ENCODE results near the gene IKBKE.

Gene IKBKE

GRCh38 chr1:206538901-206539640 is 68.8 kb downstream of the IKBKE start:
- DNase-seq (ENCODE audit: low read depth, low spot score) = no peak
- ChIA-PET POLR2A (no interaction called here), CTCF (interaction anchor here (1.2 to 1.4 kb wide), 2 partner anchors 44 to 125 kb away, joined by 3 to 4 read pairs; no protein-coding TSS in a partner anchor)
- no peak overlapping the region for H3K4me3 ChIP-seq (ENCODE audit: low read depth, low read length)
- TF ChIP-seq, protein P1, sequence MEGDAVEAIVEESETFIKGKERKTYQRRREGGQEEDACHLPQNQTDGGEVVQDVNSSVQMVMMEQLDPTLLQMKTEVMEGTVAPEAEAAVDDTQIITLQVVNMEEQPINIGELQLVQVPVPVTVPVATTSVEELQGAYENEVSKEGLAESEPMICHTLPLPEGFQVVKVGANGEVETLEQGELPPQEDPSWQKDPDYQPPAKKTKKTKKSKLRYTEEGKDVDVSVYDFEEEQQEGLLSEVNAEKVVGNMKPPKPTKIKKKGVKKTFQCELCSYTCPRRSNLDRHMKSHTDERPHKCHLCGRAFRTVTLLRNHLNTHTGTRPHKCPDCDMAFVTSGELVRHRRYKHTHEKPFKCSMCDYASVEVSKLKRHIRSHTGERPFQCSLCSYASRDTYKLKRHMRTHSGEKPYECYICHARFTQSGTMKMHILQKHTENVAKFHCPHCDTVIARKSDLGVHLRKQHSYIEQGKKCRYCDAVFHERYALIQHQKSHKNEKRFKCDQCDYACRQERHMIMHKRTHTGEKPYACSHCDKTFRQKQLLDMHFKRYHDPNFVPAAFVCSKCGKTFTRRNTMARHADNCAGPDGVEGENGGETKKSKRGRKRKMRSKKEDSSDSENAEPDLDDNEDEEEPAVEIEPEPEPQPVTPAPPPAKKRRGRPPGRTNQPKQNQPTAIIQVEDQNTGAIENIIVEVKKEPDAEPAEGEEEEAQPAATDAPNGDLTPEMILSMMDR (IDR thresholded peaks at IDR 0.05; ENCODE audit: insufficient read depth, low read length, missing control alignments) = no peak

GRCh38 chr1:206540044-206540780 is 69.9 kb downstream of the IKBKE start:
- POLR2A ChIA-PET = no interaction called here
- TF ChIP-seq, protein P1 (IDR thresholded peaks at IDR 0.05; ENCODE audit: insufficient read depth, low read length, missing control alignments) = no peak
- DNase-seq (ENCODE audit: low read depth, low spot score) = no peak
- CTCF ChIA-PET = interaction anchor here (0.6 to 9.4 kb wide), 9 partner anchors 11 to 165 kb away, joined by 3 to 215 read pairs (median 4); no protein-coding TSS in a partner anchor
- no peak overlapping the region for H3K4me3 ChIP-seq (ENCODE audit: low read depth, low read length)

- no peak for DNase-seq (ENCODE audit: low read depth, low spot score)
- CTCF ChIA-PET = interaction anchor here (0.9 to 9.4 kb wide), 10 partner anchors 9 to 122 kb away, joined by 3 to 215 read pairs (median 4); no protein-coding TSS in a partner anchor
- POLR2A ChIA-PET = no interaction called here
- H3K4me3 ChIP-seq (ENCODE audit: low read depth, low read length) = no peak overlapping the region
- TF ChIP-seq, protein P1 (IDR thresholded peaks at IDR 0.05; ENCODE audit: insufficient read depth, low read length, missing control alignments) = no peak
Observed at GRCh38 chr1:206541236-206541833, 71.1 kb downstream of the IKBKE start.

GRCh38 chr1:206544562-206545257 is 74.4 kb downstream of the IKBKE start:
- TF ChIP-seq, protein P1 (IDR thresholded peaks at IDR 0.05; ENCODE audit: insufficient read depth, low read length, missing control alignments) = peak; percentile 88
- DNase-seq (ENCODE audit: low read depth, low spot score) = no peak
- POLR2A ChIA-PET = no interaction called here
- CTCF ChIA-PET = interaction anchor here (0.7 to 9.4 kb wide), 36 partner anchors 11 to 441 kb away, joined by 3 to 215 read pairs (median 6); partner anchors contain the start of genes EIF2D, IKBKE and RASSF5
- H3K4me3 ChIP-seq (ENCODE audit: low read depth, low read length) = no peak overlapping the region

GRCh38 chr1:206545351-206545750 is 75.1 kb downstream of the IKBKE start:
- no peak for DNase-seq (ENCODE audit: low read depth, low spot score)
- ChIA-PET CTCF (interaction anchor here (0.7 to 9.4 kb wide), 32 partner anchors 11 to 440 kb away, joined by 3 to 215 read pairs (median 8); partner anchors contain the start of genes EIF2D, IKBKE and RASSF5), POLR2A (no interaction called here)
- no peak overlapping the region for H3K4me3 ChIP-seq (ENCODE audit: low read depth, low read length)
- TF ChIP-seq, protein P1 (IDR thresholded peaks at IDR 0.05; ENCODE audit: insufficient read depth, low read length, missing control alignments) = no peak

Measured in AG04449 (cell line).